Activated CD8-positive, alpha-beta memory T cell treated with anti-CD3 and anti-CD28 coated beads for 36 hours (primary cell): Measurements from ENCODE around the gene PVRIG. TPM values are rescaled to one million over a fixed set of nuclear protein-coding genes. Genes with fewer than 3 reads are reported as not detected.
"Not testable (repeated sequence)": the region's sequence is repeated elsewhere in the genome, so short reads cannot be mapped to it uniquely, and the experiment has no call there.

Experiments used
- CTCF ChIA-PET: fragments of 350-600 bp; sonication (Branson Sonifier 250); formaldehyde crosslinking; loops from one replicate; lab custom pipeline; 2021; ENCODE audit warnings: antibody characterized with exemption; lab: Charles Lee
- POLR2A ChIA-PET: fragments of 350-600 bp; sonication (Branson Sonifier 250); formaldehyde crosslinking; loops from one replicate; lab custom pipeline; 2021; ENCODE audit warnings: antibody characterized with exemption; lab: Charles Lee
- total RNA-seq, 2 experiments: library from RNA; stranded (reverse); gene quantifications; one replicate each; pipeline ENCODE4 v1.2.3, GENCODE V29; 2021

Gene PVRIG
- 10 to 100 TPM; 22.4 to 23.6 TPM for total RNA-seq

GRCh38 chr7:100219801-100220585, at the start of gene PVRIG:
Gene PVRIG (plus strand): TSS chr7:100219949. CDS start chr7:100219971, 22 bp downstream.
- POLR2A ChIA-PET: interaction anchor here (1.0 to 1.5 kb wide), 2 partner anchors 9 to 30 kb away, joined by 3 read pairs; no protein-coding TSS in a partner anchor
- CTCF ChIA-PET: interaction anchor here (0.7 to 5.6 kb wide), 5 partner anchors 11 to 86 kb away, joined by 3 to 23 read pairs (median 5); no protein-coding TSS in a partner anchor

GRCh38 chr7:100170101-100170897, 49.5 kb upstream of the PVRIG start:
- CTCF ChIA-PET: no interaction called here
- POLR2A ChIA-PET: interaction anchor here (0.6 kb wide), 1 partner anchor 30 kb away, joined by 4 read pairs; no protein-coding TSS in a partner anchor

GRCh38 chr7:100171087-100171681, 48.6 kb upstream of the PVRIG start:
- POLR2A ChIA-PET: interaction anchor here (0.5 kb wide), 1 partner anchor 194 kb away, joined by 6 read pairs; no protein-coding TSS in a partner anchor
- CTCF ChIA-PET: interaction anchor here (0.6 to 1.0 kb wide), 2 partner anchors 50 to 208 kb away, joined by 3 to 4 read pairs; no protein-coding TSS in a partner anchor

GRCh38 chr7:100171840-100172239, 47.9 kb upstream of the PVRIG start:
- POLR2A ChIA-PET: no interaction called here
- CTCF ChIA-PET: interaction anchor here (1.0 kb wide), 1 partner anchor 49 kb away, joined by 4 read pairs; no protein-coding TSS in a partner anchor

- CTCF ChIA-PET: no interaction called here
- POLR2A ChIA-PET: no interaction called here
Measured at GRCh38 chr7:100173806-100174495, 45.8 kb upstream of the PVRIG start.

- POLR2A ChIA-PET: no interaction called here
- CTCF ChIA-PET: no interaction called here
Measured at GRCh38 chr7:100174582-100174981, 45.2 kb upstream of the PVRIG start.

GRCh38 chr7:100175296-100175935, 44.3 kb upstream of the PVRIG start:
- POLR2A ChIA-PET: no interaction called here
- CTCF ChIA-PET: interaction anchor here (0.6 kb wide), 1 partner anchor 266 kb away, joined by 3 read pairs; no protein-coding TSS in a partner anchor

- ChIA-PET POLR2A (interaction anchor here (1.0 kb wide), 2 partner anchors 8 to 253 kb away, joined by 3 to 4 read pairs; partner anchors contain the start of genes GAL3ST4 and ZCWPW1), CTCF (interaction anchor here (0.5 to 1.7 kb wide), 3 partner anchors 41 to 231 kb away, joined by 3 to 5 read pairs (median 3); no protein-coding TSS in a partner anchor)
Measured at GRCh38 chr7:100176096-100177044, 43.4 kb upstream of the PVRIG start.

- CTCF ChIA-PET: interaction anchor here (0.6 to 1.7 kb wide), 3 partner anchors 9 to 41 kb away, joined by 4 to 5 read pairs (median 4); partner anchors contain the start of gene GAL3ST4
- POLR2A ChIA-PET: interaction anchor here (0.5 to 1.0 kb wide), 3 partner anchors 9 to 497 kb away, joined by 3 to 4 read pairs (median 3); partner anchors contain the start of genes GAL3ST4 and ZCWPW1
Measured at GRCh38 chr7:100177045-100178001, 42.4 kb upstream of the PVRIG start, which contains the start of the genes GPC2 and STAG3. Gene GPC2 (minus strand): TSS chr7:100177381. CDS start chr7:100177199, 182 bp downstream. Gene STAG3 (plus strand): TSS chr7:100177918. CDS start chr7:100180557, 2,639 bp downstream.

GRCh38 chr7:100180084-100180483, 39.7 kb upstream of the PVRIG start:
- ChIA-PET POLR2A (interaction anchor here (0.6 kb wide), 1 partner anchor 53 kb away, joined by 4 read pairs; the partner anchor contains the start of gene MBLAC1), CTCF (interaction anchor here (1.2 to 2.2 kb wide), 2 partner anchors 10 to 14 kb away, joined by 3 to 7 read pairs; no protein-coding TSS in a partner anchor)

- CTCF ChIA-PET: interaction anchor here (0.6 to 1.0 kb wide), 2 partner anchors 18 to 50 kb away, joined by 3 read pairs; no protein-coding TSS in a partner anchor
- POLR2A ChIA-PET: not testable (repeated sequence)
Measured at GRCh38 chr7:100182616-100183015, 37.1 kb upstream of the PVRIG start.

- CTCF ChIA-PET: interaction anchor here (0.6 to 1.0 kb wide), 2 partner anchors 17 to 51 kb away, joined by 3 read pairs; no protein-coding TSS in a partner anchor
- POLR2A ChIA-PET: not testable (repeated sequence)
Measured at GRCh38 chr7:100183090-100183489, 36.7 kb upstream of the PVRIG start.

- ChIA-PET CTCF (interaction anchor here (0.9 to 1.4 kb wide), 4 partner anchors 9 to 223 kb away, joined by 3 to 4 read pairs (median 3); no protein-coding TSS in a partner anchor), POLR2A (interaction anchor here (0.7 kb wide), 1 partner anchor 762 kb away, joined by 4 read pairs; no protein-coding TSS in a partner anchor)
Measured at GRCh38 chr7:100185726-100186125, 34.0 kb upstream of the PVRIG start.

- POLR2A ChIA-PET: no interaction called here
Measured at GRCh38 chr7:100189061-100189460, 30.7 kb upstream of the PVRIG start.

More at GRCh38 chr7:100189061-100189460, 30.7 kb upstream of the PVRIG start:
- CTCF ChIA-PET: interaction anchor here (1.2 to 2.1 kb wide), 5 partner anchors 13 to 87 kb away, joined by 3 to 16 read pairs (median 4); partner anchors contain the start of gene AP4M1
